Smooth muscle cell (in vitro differentiated cells): ENCODE measurements around the gene FER. TPM values are rescaled to one million over a fixed set of nuclear protein-coding genes. Genes with fewer than 3 reads are reported as not detected.

ENCODE experiments used
- DNase-seq: peaks from one replicate; lab custom pipeline; 2025; ENCODE audit not compliant: unreplicated experiment; lab: John Stamatoyannopoulos, UW
- H2AFZ ChIP-seq: fragments of 200-600 bp; sonication (generic); 2 replicates; pipeline ENCODE4 v1.6.0; 2016; ENCODE audit warnings: antibody characterized with exemption, low read depth, mild to moderate bottlenecking
- H3F3A ChIP-seq: fragments of 200-600 bp; sonication (generic); 2 replicates; pipeline ENCODE4 v1.6.0; 2017; ENCODE audit warnings: antibody characterized with exemption, low read depth
- H3K27ac ChIP-seq: fragments of 200-600 bp; sonication (generic); 2 replicates; pipeline ENCODE4 v1.5.1; 2016; ENCODE audit warnings: low read depth, mild to moderate bottlenecking
- H3K27me3 ChIP-seq: fragments of 200-600 bp; sonication (generic); 2 replicates; pipeline ENCODE4 v1.6.1; 2016; ENCODE audit warnings: low read depth, mild to moderate bottlenecking
- H3K36me3 ChIP-seq: fragments of 200-600 bp; sonication (generic); 2 replicates; pipeline ENCODE4 v1.5.1; 2016; ENCODE audit warnings: low read depth
- H3K4me1 ChIP-seq: fragments of 200-600 bp; sonication (generic); 2 replicates; pipeline ENCODE4 v1.5.1; 2016; ENCODE audit warnings: low read depth
- H3K4me2 ChIP-seq: fragments of 200-600 bp; sonication (generic); 2 replicates; pipeline ENCODE4 v1.6.0; 2016; ENCODE audit warnings: mild to moderate bottlenecking
- H3K4me3 ChIP-seq: fragments of 200-600 bp; sonication (generic); 2 replicates; pipeline ENCODE4 v1.5.1; 2016; ENCODE audit warnings: mild to moderate bottlenecking
- H3K79me2 ChIP-seq: fragments of 200-600 bp; sonication (generic); 2 replicates; pipeline ENCODE4 v1.6.0; 2016; ENCODE audit warnings: low read depth, mild to moderate bottlenecking
- H3K9ac ChIP-seq: fragments of 200-600 bp; sonication (generic); 2 replicates; pipeline ENCODE4 v1.6.0; 2016; ENCODE audit warnings: low read depth
- H3K9me3 ChIP-seq: fragments of 200-600 bp; sonication (generic); replicated peaks from 2 replicates; pipeline ENCODE4 v1.5.1; 2016; ENCODE audit warnings: low read depth
- H4K20me1 ChIP-seq: fragments of 200-600 bp; sonication (generic); 2 replicates; pipeline ENCODE4 v1.6.0; 2016; ENCODE audit warnings: low read depth
- WGBS: methylation state at CpG from one replicate; pipeline ENCODE4 v1.1.7; 2016; ENCODE audit warnings: low lambda C conversion rate; 5-methylcytosine and 5-hydroxymethylcytosine counted together
- polyA plus RNA-seq: library from polyadenylated mRNA; unstranded; fragments of >200 nt; fragmentation: Nextera tagmentation; extraction: Ambion mirVana; gene quantifications from 2 replicates; pipeline ENCODE4 v1.2.1, GENCODE V29; 2016
- total RNA-seq: library from RNA; depleted of rRNA; stranded (reverse); fragments of >200 nt; gene quantifications from 2 replicates; pipeline ENCODE4 v1.2.3, GENCODE V29; 2014
- TF ChIP-seq, protein P1 (sequence below): fragments of 200-600 bp; sonication (generic); IDR thresholded peaks from 2 replicates; pipeline ENCODE4 v1.5.1; 2017; ENCODE audit warnings: borderline replicate concordance, mild to moderate bottlenecking, antibody characterized with exemption; ENCODE audit not compliant: insufficient read depth, poor library complexity, severe bottlenecking

FER gene
- total and polyA plus RNA-seq, 2 experiments from 2014 or later, result 15.6 to 16.4 TPM

DNA sequence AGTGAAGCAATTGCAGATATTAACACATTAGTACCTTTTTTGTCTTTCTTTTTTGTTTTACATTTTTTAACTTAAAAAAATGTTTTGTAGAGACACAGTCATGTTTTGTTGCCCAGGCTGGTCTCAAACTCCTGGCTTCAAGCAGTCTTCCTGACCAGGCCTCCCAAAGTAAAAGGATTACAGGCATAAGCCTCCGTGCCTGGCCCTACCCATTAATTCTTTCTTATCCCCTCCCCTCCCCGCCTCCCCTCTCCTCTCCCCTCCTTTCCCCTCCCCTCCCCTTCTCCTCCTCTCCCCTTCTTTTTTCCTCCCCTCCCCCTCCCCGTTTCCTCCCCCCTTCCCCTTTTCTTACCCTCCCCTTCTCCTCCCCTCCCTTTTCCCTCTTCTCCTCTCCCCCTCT is 182.4 kb downstream of the FER start:
- Histone ChIP-seq H3K9ac (no peak overlapping the region), H3K9me3 (no peaks in the 10 kb centered on the region), H3K27me3 (no peaks in the 10 kb centered on the region), H3K4me3 (no peak overlapping the region), H3K79me2 (no peaks in the 10 kb centered on the region), H4K20me1 (no peaks in the 10 kb centered on the region), H3K27ac (no peak overlapping the region), H3K4me2 (no peak overlapping the region), H2AFZ (no peak overlapping the region), H3K4me1 (no peaks in the 10 kb centered on the region), H3K36me3 (peaks cover 6% of the 10 kb centered on the region), H3F3A (no peaks in the 10 kb centered on the region)
- TF ChIP-seq, protein P1, sequence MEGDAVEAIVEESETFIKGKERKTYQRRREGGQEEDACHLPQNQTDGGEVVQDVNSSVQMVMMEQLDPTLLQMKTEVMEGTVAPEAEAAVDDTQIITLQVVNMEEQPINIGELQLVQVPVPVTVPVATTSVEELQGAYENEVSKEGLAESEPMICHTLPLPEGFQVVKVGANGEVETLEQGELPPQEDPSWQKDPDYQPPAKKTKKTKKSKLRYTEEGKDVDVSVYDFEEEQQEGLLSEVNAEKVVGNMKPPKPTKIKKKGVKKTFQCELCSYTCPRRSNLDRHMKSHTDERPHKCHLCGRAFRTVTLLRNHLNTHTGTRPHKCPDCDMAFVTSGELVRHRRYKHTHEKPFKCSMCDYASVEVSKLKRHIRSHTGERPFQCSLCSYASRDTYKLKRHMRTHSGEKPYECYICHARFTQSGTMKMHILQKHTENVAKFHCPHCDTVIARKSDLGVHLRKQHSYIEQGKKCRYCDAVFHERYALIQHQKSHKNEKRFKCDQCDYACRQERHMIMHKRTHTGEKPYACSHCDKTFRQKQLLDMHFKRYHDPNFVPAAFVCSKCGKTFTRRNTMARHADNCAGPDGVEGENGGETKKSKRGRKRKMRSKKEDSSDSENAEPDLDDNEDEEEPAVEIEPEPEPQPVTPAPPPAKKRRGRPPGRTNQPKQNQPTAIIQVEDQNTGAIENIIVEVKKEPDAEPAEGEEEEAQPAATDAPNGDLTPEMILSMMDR, result no peak
- WGBS, result 50% methylated on average over 2 of the region's 3 CpGs
- no peak for DNase-seq

DNA sequence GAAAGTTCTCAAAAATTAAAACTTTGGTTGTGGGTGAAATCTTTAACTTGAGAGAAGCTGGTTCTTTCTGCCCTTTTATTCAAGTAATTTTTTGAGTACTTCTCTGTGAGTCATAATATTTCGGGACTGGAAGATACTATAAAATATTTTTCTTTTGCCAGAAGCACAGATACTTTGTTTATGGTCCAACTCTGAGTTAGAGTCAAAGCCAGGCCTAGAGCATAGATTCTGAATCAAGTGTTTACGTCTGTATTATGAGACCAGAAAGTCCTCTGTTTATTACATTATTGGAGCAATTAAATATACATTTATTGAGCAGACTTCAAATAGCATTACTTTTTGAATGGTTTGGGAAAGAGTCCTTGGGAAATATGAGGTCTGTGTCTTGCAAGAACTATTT is 187.9 kb downstream of the FER start:
- Histone ChIP-seq H2AFZ (no peak overlapping the region), H4K20me1 (no peaks in the 10 kb centered on the region), H3K4me3 (no peak overlapping the region), H3K27me3 (no peaks in the 10 kb centered on the region), H3K36me3 (peaks cover 6% of the 10 kb centered on the region), H3K9ac (no peak overlapping the region), H3F3A (no peaks in the 10 kb centered on the region), H3K79me2 (no peaks in the 10 kb centered on the region), H3K27ac (no peak overlapping the region), H3K4me2 (no peak overlapping the region), H3K9me3 (no peaks in the 10 kb centered on the region), H3K4me1 (no peaks in the 10 kb centered on the region)
- 95% methylated on average over 2 of the region's 2 CpGs for WGBS
- TF ChIP-seq, protein P1, result no peak
- no peak for DNase-seq

DNA sequence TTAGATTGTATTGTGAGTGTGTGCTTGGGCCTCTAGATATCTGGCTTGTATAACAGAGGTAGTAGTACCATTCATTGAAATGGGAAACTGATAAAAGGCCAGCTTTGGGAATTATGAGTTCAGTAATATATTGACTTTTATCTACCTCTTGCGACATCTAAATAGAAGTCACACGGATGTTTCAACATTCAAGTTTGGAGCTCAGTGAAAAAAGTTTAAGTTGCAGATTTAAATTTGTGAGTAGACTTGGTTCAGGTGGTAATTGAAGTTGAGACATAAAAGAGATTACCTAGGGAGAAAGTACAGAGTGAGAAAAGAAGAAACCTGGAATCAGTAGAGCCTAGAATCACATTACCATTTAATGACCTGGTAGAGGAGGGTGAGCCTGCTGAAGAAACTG is 189.5 kb downstream of the FER start:
- Histone ChIP-seq H3K27me3 (no peaks in the 10 kb centered on the region), H2AFZ (no peak overlapping the region), H4K20me1 (no peaks in the 10 kb centered on the region), H3K4me1 (no peaks in the 10 kb centered on the region), H3K9ac (no peak overlapping the region), H3K9me3 (no peaks in the 10 kb centered on the region), H3F3A (no peaks in the 10 kb centered on the region), H3K4me2 (no peak overlapping the region), H3K79me2 (no peaks in the 10 kb centered on the region), H3K27ac (no peak overlapping the region), H3K4me3 (no peak overlapping the region), H3K36me3 (no peaks in the 10 kb centered on the region)
- TF ChIP-seq, protein P1, result no peak
- DNase-seq, result no peak
- WGBS, result 96% methylated on average over 2 of the region's 2 CpGs

DNA sequence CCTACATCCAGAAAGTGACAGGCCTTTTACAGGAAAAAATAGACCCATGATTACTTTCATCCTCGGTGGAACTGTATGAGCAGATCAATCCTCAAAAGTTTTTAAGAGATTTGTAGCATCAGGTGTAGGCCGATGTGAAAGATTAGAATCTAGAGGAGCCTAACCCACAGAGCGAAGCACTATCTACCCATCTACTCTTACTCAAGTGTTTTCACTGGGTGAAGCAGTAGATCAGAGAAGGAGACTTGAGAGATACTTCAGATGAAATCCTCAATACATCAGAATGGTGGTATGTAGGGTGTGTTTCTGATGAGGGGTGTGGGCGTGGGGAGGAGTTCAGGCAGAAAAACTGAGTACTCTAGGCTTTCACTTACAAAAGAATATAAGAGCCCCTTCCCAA is 192.8 kb downstream of the FER start:
- TF ChIP-seq, protein P1, result no peak
- DNase-seq, result no peak
- Histone ChIP-seq H3K36me3 (no peaks in the 10 kb centered on the region), H4K20me1 (no peaks in the 10 kb centered on the region), H3K79me2 (no peaks in the 10 kb centered on the region), H3K4me1 (no peaks in the 10 kb centered on the region), H3K4me2 (no peak overlapping the region), H3K27ac (no peak overlapping the region), H3K27me3 (no peaks in the 10 kb centered on the region), H3K9me3 (no peaks in the 10 kb centered on the region), H3F3A (no peaks in the 10 kb centered on the region), H3K4me3 (no peak overlapping the region), H2AFZ (no peak overlapping the region), H3K9ac (no peak overlapping the region)
- 93% methylated on average over 4 of the region's 4 CpGs for WGBS
